GM19099 (cell line): ENCODE measurements around the gene PTPN3.

Experiments
- POLR2A ChIP-seq: IDR thresholded peaks from 3 replicates; pipeline ENCODE4 v1.6.1; 2011; ENCODE audit warnings: low read depth; ENCODE audit not compliant: insufficient read length; ENCODE audit errors: extremely low read depth

The PTPN3 gene

DNA sequence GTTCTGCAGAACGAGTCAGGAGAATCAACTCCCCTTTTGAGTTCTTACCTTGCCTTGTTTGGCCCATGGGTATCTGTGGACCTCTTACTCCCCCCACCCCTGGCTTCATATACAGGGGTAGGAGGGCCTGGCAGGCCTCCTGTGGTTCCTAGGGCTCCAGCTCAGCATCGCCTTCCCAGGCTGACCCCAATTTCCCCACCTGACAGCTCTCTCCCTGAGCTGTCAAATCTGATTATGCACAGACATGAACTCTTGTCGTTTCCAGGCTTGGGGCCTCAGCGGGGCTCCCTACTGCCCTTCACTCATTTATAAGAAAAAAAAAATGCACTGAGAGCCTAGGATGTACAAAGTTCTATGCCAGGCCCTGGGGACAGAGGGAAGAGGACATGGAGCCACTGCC lies 67.9 kb downstream of the PTPN3 start:
- no peak for TF ChIP-seq POLR2A

- TF ChIP-seq POLR2A: no peak
These were observed 69.3 kb downstream of the PTPN3 start for GRCh38 chr9:109428854-109429253.

GRCh38 chr9:109427886-109428285 lies 70.2 kb downstream of the PTPN3 start:
- no peak for TF ChIP-seq POLR2A

GRCh38 chr9:109426626-109427402 lies 71.3 kb downstream of the PTPN3 start:
- no peak for TF ChIP-seq POLR2A

- no peak for TF ChIP-seq POLR2A
These were observed 73.5 kb downstream of the PTPN3 start for GRCh38 chr9:109424618-109425017.

GRCh38 chr9:109423877-109424276 lies 74.2 kb downstream of the PTPN3 start:
- TF ChIP-seq POLR2A: no peak

GRCh38 chr9:109422641-109423040 lies 75.5 kb downstream of the PTPN3 start:
- no peak for TF ChIP-seq POLR2A

DNA sequence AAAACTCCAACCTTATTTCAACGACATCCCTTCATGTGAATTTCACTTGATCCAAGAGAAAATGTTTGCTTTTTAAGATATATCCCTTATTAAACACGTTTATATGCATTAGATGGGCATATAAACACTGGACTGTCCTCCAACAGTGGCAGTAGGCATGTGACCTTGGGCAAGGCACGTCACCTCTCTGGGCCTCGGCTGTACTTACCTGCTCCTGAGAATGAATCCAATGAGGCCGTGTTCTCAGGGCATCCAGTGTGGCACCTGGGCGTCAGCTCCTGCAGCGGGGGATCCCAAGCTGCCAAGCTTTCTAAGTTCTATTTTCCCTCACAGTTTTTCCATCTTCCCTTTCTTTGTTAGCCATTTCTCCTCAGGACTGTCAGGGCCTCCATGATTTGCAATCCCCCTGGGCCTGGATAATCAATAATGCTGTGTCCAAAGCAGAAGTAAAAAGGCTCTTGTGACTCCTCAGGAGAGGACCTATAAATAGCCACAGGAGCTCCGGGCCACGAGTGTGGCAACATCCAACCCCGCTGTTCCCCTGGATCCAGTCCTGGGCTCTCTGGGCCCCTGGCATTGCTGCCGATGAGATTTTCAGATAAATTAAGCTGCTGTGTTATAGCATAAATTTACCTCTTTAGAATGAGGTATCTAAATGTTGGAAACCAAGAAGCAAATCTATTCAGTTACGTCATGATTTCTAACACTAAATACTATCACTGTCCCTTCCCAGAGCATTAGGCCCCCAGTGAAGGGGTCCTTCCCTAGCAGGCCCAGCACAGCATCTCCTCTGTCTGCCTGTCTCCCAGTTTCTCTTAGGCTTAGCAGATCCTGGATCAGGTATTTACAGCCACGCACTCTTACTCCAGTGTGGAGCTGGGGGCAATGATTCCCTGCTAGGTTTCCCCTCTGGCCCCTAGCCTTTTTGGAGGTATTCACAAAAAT lies 76.8 kb downstream of the PTPN3 start:
- no peak for TF ChIP-seq POLR2A

DNA sequence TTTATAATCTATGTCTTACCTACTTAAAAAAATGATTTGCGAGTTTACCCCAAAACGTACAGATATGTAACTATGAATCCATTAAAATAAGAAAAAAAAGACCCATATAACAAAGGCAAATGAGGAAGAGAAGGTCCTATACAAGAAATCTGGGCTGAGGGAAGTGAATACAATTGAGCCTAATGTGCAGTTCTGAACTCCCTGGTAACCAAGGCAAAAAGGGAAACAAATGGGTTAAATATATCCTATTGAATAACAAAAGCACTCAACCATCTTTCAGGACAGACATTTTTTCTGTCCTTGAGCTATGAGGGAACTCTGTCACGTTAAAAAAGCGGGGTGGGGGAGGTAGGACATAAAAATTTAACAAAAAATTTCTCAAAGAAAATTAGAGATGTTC lies 78.6 kb downstream of the PTPN3 start:
- no peak for TF ChIP-seq POLR2A

DNA sequence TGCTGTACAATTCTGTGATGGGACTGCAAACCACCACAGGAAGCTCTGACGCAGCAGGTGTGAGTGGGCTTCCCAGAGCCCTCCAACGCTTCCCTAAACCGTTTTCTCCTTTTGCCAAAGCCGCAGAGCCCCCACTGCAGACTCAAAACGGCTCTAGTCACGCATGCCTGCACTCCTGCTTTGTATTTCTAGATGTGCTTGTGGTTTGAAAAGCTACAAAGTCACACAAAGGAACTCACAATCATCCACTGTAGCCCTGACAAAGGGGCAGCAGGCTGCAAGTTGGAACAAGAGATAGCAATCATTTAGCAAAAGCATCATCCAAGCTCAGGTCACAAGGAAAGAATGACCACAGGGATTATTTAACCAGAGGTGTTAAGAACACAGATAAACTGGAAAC lies 79.3 kb downstream of the PTPN3 start:
- no peak for TF ChIP-seq POLR2A

GRCh38 chr9:109417585-109418544 lies 80.2 kb downstream of the PTPN3 start:
- no peak for TF ChIP-seq POLR2A

DNA sequence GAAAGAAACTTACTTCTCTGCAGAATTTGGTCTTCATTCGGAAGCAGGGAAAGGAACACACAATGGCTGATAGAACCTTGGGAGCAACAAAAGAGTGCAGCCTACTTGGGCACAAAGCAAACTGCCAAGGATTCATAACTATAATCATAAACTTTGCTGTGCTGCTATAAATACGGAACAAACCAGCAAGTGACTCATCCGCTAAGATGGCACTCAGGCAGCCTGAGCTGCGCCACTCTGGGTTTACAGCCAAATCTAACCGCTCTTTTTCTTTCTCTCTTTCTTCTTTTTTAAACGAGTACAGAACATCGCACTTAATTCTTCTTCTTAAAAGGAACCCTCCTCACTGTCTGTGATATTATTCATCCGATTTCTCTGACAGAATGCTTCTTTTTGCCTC lies 81.1 kb downstream of the PTPN3 start:
- TF ChIP-seq POLR2A: no peak

DNA sequence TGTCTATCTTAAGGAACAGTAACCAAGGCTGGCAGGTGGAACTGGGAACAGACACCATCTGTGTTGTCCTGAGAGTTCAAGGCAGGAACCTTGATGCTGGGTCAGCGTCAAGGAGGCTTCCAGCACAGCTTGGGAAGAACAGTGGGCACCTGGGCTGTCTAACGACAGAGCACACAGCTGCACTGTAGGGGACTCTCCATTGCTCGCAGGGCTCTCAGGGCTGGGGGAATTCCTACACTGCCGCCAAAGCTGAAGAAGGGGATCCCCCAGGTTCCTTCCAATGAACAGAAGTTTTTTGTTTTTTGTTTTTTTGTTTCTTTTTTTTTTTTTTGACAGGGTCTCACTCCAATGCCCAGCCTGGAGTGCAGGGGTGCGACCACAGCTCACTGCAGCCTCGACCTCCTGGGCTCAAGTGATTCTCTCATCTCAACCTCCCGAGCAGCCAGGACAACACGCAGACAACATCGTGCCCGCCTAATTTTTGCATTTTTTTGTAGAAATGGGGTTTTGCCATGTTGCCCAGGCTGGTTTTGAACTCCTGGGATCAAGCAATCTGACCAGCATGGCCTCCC lies 81.9 kb downstream of the PTPN3 start:
- peak; percentile 38 for TF ChIP-seq POLR2A

GRCh38 chr9:109414125-109414785 lies 83.9 kb downstream of the PTPN3 start:
- TF ChIP-seq POLR2A: no peak
